ES-I3 (cell line): ENCODE results near the gene ATP13A3.

Source experiments
- H3K36me3 ChIP-seq: 2 replicates; pipeline ENCODE4 v1.6.1; 2013; ENCODE audit warnings: mild to moderate bottlenecking, low read length, control low read depth, moderate library complexity; ENCODE audit not compliant: insufficient read depth
- H3K4me1 ChIP-seq: 2 replicates; pipeline ENCODE4 v1.6.1; 2013; ENCODE audit warnings: mild to moderate bottlenecking, control low read depth, low read length; ENCODE audit not compliant: insufficient read depth
- H3K9ac ChIP-seq: 2 replicates; pipeline ENCODE4 v1.6.1; 2013; ENCODE audit warnings: low read depth, mild to moderate bottlenecking, low read length, moderate library complexity
- H3K9me3 ChIP-seq: 2 replicates; pipeline ENCODE4 v1.6.1; 2013; ENCODE audit warnings: mild to moderate bottlenecking, low read length, moderate library complexity; ENCODE audit not compliant: control insufficient read depth, insufficient read depth

The ATP13A3 gene

DNA sequence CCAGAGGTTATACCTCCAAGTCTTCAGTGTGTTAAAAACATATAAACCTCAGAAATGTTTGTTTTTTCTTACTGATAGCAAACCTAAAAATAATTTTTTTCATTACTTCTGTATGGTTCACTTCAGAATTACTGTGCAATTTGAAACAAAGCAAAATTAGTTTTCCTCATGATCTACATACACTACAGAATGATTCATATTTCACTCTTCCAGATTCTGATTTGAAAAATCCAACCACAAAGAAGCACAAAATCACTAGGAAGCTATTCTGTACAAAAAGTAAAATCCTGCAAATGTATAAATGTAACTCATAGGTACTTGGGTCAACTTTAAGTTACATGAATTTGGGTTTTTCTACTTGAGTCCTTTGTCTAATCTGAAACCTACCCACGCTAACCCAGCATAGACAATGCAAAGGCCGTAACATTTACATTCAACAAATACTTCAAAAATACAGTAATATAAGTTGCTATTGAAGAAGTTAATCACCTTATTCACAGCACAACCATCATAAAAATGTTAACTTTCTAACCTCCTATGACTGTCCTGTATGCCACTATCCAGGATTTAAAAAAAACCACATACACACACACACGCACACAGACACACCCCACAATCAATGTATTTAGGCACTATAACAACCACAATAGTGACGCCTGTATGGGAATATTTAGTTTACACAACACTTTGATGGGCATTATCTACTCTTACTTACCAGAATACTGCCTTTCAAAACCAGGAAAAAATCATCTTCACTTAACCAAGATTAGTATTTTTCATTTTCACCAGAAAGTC lies 11.5 kb downstream of the ATP13A3 start:
- no peaks in the 10 kb centered on the region for H3K9me3 ChIP-seq
- H3K4me1 ChIP-seq = peaks cover 10% of the 10 kb centered on the region; the same call in 1 of the 2 replicates
- H3K36me3 ChIP-seq = no peaks in the 10 kb centered on the region
- no peak overlapping the region for H3K9ac ChIP-seq

DNA sequence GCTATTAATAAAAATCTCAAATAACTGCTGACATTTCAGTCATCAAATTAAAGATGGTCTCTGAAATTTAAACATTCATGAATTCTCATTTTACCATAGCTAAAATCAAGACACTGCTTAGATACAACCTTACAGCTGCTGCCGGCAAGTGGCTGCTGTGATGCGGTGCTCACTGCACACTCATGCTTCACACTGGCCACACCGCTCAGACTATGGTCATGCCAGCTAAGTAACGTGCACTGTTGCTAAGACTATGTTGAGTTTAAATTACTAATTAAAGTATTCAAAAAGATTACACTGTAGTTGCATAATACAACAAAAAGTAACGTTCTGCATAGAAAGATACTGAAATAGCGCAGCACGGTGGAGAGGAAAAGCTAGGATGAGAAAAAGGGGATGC lies 12.1 kb downstream of the ATP13A3 start:
- Histone ChIP-seq H3K36me3 (no peaks in the 10 kb centered on the region), H3K9me3 (no peaks in the 10 kb centered on the region), H3K9ac (no peak overlapping the region), H3K4me1 (peaks cover 10% of the 10 kb centered on the region; the same call in 1 of the 2 replicates)

DNA sequence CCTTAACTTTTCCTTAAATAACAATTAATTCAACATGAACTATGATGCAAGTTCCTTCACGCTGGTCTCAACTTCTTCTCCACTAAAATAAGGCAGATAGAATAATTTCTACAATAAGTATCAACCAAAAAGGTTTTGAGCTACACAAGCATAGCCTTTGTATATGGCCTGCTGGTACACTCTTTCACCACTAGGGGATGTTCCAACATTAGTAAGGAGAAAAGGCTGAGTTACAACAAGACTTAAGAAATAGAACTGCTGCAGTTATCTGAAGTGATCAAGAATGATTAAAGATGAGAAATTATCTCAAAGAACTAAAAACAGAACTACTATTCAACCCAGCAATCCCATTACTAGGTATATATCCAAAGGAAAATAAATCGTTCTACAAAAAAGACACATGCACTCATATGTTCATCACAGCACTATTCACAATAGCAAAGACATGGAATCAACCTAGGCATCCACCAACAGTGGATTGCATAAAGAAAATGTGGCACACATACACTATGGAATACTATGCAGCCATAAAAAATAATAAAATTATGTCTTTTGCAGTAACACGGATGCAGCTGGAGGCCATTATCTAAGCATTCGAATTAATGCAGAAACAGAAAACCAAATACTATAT lies 14.4 kb downstream of the ATP13A3 start:
- no peaks in the 10 kb centered on the region for H3K36me3 ChIP-seq

DNA sequence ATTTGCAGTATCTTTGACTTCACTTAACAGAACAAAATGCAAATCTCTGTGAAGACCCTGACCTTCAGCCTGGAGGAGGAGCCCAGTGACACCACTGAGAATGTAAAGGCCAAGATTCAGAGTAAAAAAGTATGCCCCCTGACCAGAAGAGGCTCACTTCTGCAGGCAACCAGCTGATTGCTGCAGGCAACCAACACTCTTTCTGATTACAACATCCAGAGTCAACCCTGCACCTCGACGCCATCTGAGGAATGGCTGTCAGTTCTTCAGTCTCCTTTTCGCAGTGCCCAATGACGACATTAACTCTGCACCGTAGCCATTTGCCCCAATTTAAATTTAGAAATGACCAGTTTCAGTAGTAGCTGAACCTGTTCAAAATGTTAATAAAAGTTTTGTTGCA lies 14.9 kb downstream of the ATP13A3 start:
- H3K36me3 ChIP-seq = no peaks in the 10 kb centered on the region
- no peak overlapping the region for H3K9ac ChIP-seq
- peaks cover 10% of the 10 kb centered on the region; the same call in 1 of the 2 replicates for H3K4me1 ChIP-seq
- no peaks in the 10 kb centered on the region for H3K9me3 ChIP-seq

More for the DNA sequence above, 14.4 kb downstream of the ATP13A3 start:
- no peak overlapping the region for H3K9ac ChIP-seq
- H3K4me1 ChIP-seq = peaks cover 10% of the 10 kb centered on the region; the same call in 1 of the 2 replicates
- no peaks in the 10 kb centered on the region for H3K9me3 ChIP-seq

DNA sequence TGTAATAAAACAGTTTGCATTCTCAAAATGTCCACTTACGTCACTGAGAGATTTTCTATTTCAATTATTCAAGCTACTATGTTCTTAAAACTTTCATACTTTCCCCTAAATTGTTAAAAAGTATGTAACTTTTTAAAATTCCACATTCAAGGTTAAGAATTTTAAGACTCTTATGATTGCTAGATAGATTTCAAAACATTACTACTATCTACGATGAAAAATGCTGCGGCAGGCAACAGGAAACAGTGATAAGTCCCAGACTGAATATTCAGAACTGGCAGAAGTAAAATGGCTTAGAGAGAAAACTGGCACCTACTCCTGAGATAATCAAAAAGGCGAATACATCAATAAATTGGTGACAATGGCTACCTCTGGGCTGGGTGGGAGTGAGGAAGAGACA lies 16.2 kb downstream of the ATP13A3 start:
- Histone ChIP-seq H3K9me3 (no peaks in the 10 kb centered on the region), H3K36me3 (no peaks in the 10 kb centered on the region), H3K4me1 (peaks cover 10% of the 10 kb centered on the region; the same call in 1 of the 2 replicates), H3K9ac (no peak overlapping the region)

DNA sequence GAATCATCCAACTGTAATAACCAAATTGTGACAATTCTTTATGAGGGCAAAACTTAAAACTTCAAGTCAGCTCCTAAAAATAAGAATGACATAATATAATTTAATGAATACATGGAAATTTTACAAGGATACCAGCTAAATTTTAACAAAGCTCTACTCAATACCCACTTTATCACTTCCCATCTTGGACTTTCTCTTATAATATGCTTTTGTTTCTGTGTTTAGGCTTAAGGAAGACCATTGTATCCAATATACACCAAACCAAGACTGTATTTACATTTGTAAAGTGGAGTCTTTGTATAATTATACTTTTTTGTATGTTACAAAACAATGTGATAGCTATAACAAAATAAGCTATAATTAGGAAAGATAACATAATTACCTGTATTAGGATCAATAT lies 16.8 kb downstream of the ATP13A3 start:
- H3K4me1 ChIP-seq = peaks cover 10% of the 10 kb centered on the region; the same call in 1 of the 2 replicates
- no peaks in the 10 kb centered on the region for H3K9me3 ChIP-seq
- no peaks in the 10 kb centered on the region for H3K36me3 ChIP-seq
- no peak overlapping the region for H3K9ac ChIP-seq

DNA sequence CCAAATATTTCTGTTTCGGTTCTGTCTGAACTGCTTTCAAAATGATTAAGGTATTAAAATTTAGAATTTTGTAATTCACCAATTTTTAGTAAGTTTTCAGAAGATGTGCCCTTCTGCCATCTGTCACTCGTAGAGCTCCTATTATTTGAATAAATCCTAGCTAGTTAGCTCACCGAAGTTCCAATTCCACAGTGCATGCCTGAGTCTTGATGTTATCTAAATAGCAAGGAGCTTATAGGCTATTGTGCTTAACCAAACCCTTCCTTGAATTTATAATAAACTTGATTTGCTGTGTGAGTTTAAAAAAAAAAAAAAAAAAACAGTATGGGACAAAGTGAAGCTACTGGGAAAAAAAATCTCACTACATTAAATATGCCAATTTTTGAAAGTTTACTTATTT lies 18.7 kb downstream of the ATP13A3 start:
- no peaks in the 10 kb centered on the region for H3K36me3 ChIP-seq
- H3K9ac ChIP-seq = no peak overlapping the region
- H3K9me3 ChIP-seq = no peaks in the 10 kb centered on the region
- H3K4me1 ChIP-seq = peaks cover 6% of the 10 kb centered on the region; the same call in 1 of the 2 replicates

DNA sequence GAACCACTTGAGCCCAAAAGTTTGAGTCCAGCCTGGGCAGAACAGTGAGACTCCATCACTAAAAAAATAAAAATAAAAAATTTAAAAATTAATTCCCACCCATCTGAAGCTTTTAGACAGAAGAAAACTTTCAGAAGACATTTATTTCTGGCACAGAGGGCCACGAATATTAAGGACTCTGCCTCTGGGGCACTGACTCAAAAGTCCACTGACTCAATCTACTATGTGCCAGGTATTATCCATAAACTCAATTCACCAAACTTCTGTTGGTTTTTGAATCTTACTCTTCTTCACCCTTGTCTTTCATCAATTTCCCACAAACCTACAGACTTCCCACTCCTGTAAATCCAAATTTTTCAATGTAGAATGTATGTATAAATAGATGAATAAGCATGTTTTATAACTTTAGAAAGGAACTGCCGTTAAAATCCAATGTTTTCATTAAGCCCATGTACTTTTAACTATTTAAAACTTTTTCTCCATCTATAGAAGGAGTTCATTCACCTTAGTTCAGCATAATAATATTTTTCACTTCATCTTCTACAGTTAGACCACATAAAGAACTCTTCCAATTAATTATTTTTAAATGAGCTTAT lies 19.9 kb downstream of the ATP13A3 start:
- no peaks in the 10 kb centered on the region for H3K9me3 ChIP-seq
- peaks cover 4% of the 10 kb centered on the region; the same call in 1 of the 2 replicates for H3K4me1 ChIP-seq
- no peak overlapping the region for H3K9ac ChIP-seq
- H3K36me3 ChIP-seq = no peaks in the 10 kb centered on the region

DNA sequence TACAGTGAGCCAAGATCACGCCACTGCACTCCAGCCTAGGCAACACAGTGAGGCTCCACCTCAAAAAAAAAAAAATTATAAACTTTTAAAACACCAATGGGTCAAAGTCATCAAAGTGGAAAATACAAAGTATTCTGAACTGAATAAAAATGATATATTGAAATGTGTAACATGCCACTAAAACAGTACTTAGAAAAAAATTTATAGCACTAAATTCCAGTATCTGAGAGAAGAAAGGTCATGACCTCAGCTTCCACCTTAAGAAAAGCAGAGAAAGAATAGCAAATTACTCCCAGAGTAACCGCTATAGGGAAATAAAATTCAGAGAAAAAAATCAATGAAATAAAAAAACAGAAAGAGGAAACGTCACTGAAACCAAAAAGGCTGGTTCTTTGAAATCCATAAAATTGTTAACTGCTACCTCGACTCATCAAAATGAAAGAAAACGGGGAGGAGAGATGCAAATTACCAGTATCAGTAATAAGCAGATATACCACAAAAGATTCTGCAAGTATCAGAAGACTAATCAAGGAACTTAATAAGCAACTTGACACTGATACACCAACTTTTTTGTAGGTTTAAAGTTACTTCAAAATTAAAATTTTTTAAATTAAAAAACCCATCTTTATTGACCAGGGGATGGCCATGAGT lies 20.8 kb downstream of the ATP13A3 start:
- Histone ChIP-seq H3K9me3 (no peaks in the 10 kb centered on the region), H3K4me1 (no peaks in the 10 kb centered on the region), H3K9ac (no peak overlapping the region), H3K36me3 (no peaks in the 10 kb centered on the region)

DNA sequence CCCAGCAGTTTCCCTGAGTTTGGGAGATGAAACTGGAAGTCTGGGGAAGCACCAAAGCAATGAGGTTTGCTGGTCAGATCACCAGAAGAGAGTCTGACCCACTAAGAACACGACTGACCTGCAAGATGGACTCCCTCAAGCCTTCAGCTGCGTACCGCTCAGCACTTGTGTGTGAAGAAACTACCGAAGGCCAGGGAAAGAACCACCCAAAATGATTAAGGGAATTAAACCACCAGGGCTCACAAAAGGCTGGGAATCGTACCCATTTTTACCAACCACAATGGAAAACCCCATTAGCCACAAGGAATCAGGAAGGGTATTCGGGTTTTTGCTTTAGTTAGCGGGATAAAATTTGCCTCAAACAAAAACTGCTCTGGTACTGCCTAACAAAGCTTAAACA lies 21.6 kb downstream of the ATP13A3 start:
- Histone ChIP-seq H3K9me3 (no peaks in the 10 kb centered on the region), H3K4me1 (no peaks in the 10 kb centered on the region), H3K36me3 (no peaks in the 10 kb centered on the region), H3K9ac (no peak overlapping the region)

DNA sequence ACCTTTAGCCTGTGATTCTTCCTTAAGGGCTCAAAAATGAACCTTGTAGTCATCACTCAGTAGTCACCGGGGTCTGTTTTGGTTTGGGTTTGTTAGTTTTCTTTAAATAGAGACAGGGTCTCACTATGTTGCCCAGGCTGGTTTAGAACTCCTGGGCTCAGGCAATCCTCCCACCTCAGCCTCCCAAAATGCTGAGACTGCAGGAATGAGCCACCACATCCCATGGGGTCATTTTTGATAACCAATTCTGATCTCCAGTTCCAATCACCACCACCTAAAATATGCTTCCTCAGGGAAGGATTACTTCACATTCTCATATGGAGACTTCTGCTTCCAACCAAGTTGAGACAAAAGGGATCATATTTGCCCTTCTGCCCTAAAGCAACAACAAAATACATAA lies 22.1 kb downstream of the ATP13A3 start:
- no peaks in the 10 kb centered on the region for H3K36me3 ChIP-seq
- no peaks in the 10 kb centered on the region for H3K9me3 ChIP-seq

DNA sequence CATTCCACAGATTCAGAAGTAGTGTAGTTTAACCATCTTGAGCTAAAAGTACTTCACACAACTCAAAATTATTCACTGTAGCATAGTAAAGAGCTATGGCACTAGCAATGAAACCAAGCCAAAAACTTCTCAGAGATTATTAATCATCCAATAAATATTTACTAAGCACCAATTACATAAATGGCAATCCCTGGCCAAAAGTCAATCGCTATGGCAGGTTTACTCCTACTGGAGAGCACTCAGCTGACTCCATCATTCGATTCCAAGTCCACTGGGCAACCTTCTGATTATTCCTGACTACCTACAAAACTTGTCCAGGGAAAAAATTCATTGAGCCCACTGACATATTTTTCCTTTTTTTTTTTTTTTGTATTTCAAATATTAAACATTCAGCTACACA lies 23.9 kb downstream of the ATP13A3 start:
- Histone ChIP-seq H3K9me3 (no peaks in the 10 kb centered on the region), H3K36me3 (no peaks in the 10 kb centered on the region; the same call in 1 of the 2 replicates), H3K4me1 (no peaks in the 10 kb centered on the region), H3K9ac (no peak overlapping the region)

More for the DNA sequence above, 22.1 kb downstream of the ATP13A3 start:
- H3K4me1 ChIP-seq = no peaks in the 10 kb centered on the region
- no peak overlapping the region for H3K9ac ChIP-seq

DNA sequence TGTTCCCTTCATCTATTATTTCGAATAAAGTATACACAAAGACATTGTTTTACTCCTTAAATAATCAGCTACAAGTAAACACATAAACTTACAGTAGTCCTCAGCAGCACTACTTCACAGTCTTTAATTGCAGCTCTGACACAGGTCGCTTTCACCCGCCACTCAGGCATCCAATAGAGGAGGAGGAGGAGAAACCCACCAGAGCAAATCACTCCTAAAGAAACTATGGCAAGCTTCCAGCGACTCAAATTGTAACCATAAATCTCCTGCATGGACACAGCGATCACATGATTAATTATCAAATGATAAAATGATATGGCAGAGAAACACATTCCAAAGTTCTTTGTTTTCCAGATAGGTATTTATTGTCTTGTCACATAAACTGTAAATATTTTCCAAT lies 26.2 kb downstream of the ATP13A3 start:
- H3K4me1 ChIP-seq = no peaks in the 10 kb centered on the region
- no peaks in the 10 kb centered on the region for H3K9me3 ChIP-seq
- H3K36me3 ChIP-seq = no peaks in the 10 kb centered on the region; the same call in 1 of the 2 replicates
- H3K9ac ChIP-seq = no peak overlapping the region

DNA sequence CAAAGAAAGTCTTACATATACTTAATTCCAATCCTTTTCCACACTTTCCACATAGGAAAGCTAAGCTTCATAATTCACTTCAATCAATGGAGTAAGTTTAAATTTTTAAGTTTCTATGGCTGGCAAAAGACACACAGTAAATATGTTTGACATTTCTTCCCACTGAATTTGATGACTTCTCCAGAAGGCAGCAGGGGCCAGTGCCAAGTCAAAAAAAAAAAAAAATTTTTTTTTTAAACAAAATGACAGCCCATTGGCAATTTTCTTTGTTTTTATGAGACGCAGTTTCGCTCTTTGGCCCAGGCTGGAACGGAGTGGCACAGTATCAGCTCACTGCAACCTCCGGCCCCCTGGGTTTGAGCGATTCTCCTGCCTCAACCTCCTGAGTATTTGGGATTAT lies 28.7 kb downstream of the ATP13A3 start:
- Histone ChIP-seq H3K36me3 (no peaks in the 10 kb centered on the region; the same call in 1 of the 2 replicates), H3K9me3 (no peaks in the 10 kb centered on the region), H3K4me1 (no peaks in the 10 kb centered on the region), H3K9ac (no peak overlapping the region)
